ENCODE results near the gene XPO1. TPM values are rescaled to one million over a fixed set of nuclear protein-coding genes. Genes with fewer than 3 reads are reported as not detected.

Gene XPO1
- total and polyA plus RNA-seq, 4 donors = 15.0 to 149 (median 41.3) TPM

- TF ChIP-seq ATF3 (IDR thresholded peaks at IDR 0.05) (no peak), EGR1 (IDR thresholded peaks at IDR 0.05; ENCODE audit: low read depth in 2 of 2) (no peak), FOXA2 (IDR thresholded peaks at IDR 0.05) (no peak), REST (IDR thresholded peaks at IDR 0.05) (no peak), CTCF (IDR thresholded peaks at IDR 0.05; ENCODE audit: low read depth, low read length, missing input control) (no peak), YY1 (IDR thresholded peaks at IDR 0.05) (no peak)
- Histone ChIP-seq H3K27ac (ENCODE audit: low read depth in 1 of 2, low read length in 2 of 2) (peak overlapping the region in 1 of 2 donors; percentile 19), H3K36me3 (ENCODE audit: control insufficient read depth in 4 of 4, insufficient read depth in 3 of 4, low read depth in 1 of 4, low read length in 3 of 4) (peaks cover 0 to 6% (median 4%) of the 10 kb centered on the region in 4 donors), H3K4me3 (ENCODE audit: low read depth in 1 of 3, low read length in 3 of 3) (peak overlapping the region in 1 of 3 donors; percentile 2), H3K9ac (ENCODE audit: low read depth in 1 of 2, low read length in 2 of 2) (no peak overlapping the region), H3K4me1 (ENCODE audit: control insufficient read depth in 4 of 4, insufficient read depth in 4 of 4, low read length in 3 of 4) (peaks cover 2 to 34% (median 15%) of the 10 kb centered on the region in 4 donors), H3K27me3 (ENCODE audit: control insufficient read depth in 4 of 4, insufficient read depth in 4 of 4, low read length in 3 of 4) (no peaks in the 10 kb centered on the region), H3K9me3 (ENCODE audit: control insufficient read depth in 4 of 4, low read length in 3 of 4) (no peaks in the 10 kb centered on the region)
- WGBS = 46% methylated on average over 2 of the region's 2 CpGs
- DNase-seq (ENCODE audit: low spot score) = no peak
Observed at GRCh38 chr2:61534926-61535325, 3.2 kb downstream of the XPO1 start.

GRCh38 chr2:61530749-61531148 is 7.4 kb downstream of the XPO1 start:
- H3K27me3 ChIP-seq (ENCODE audit: control insufficient read depth in 4 of 4, insufficient read depth in 4 of 4, low read length in 3 of 4) = no peaks in the 10 kb centered on the region
- H3K9me3 ChIP-seq (ENCODE audit: control insufficient read depth in 4 of 4, low read length in 3 of 4) = no peaks in the 10 kb centered on the region
- no peak overlapping the region for H3K27ac ChIP-seq (ENCODE audit: low read depth in 1 of 2, low read length in 2 of 2)
- H3K4me3 ChIP-seq (ENCODE audit: low read depth in 1 of 3, low read length in 3 of 3) = no peak overlapping the region
- peaks cover 4 to 14% (median 6%) of the 10 kb centered on the region in 4 donors for H3K36me3 ChIP-seq (ENCODE audit: control insufficient read depth in 4 of 4, insufficient read depth in 3 of 4, low read depth in 1 of 4, low read length in 3 of 4)
- 62% methylated on average over 2 of the region's 2 CpGs for WGBS
- H3K4me1 ChIP-seq (ENCODE audit: control insufficient read depth in 4 of 4, insufficient read depth in 4 of 4, low read length in 3 of 4) = peaks cover 1 to 23% (median 11%) of the 10 kb centered on the region in 4 donors
- H3K9ac ChIP-seq (ENCODE audit: low read depth in 1 of 2, low read length in 2 of 2) = no peak overlapping the region
- TF ChIP-seq SP1 (IDR thresholded peaks at IDR 0.05) (no peak), REST (IDR thresholded peaks at IDR 0.05) (no peak), FOXA2 (IDR thresholded peaks at IDR 0.05) (no peak), CTCF (IDR thresholded peaks at IDR 0.05; ENCODE audit: low read depth, low read length, missing input control) (no peak), JUND (IDR thresholded peaks at IDR 0.05) (no peak), ATF3 (IDR thresholded peaks at IDR 0.05) (no peak), RAD21 (IDR thresholded peaks at IDR 0.05) (no peak), TAF1 (conservative IDR thresholded peaks at IDR 0.05) (no peak), NR2F2 (IDR thresholded peaks at IDR 0.05) (no peak), HNF4A (conservative IDR thresholded peaks at IDR 0.05) (no peak), ZBTB33 (IDR thresholded peaks at IDR 0.05) (no peak), MAX (IDR thresholded peaks at IDR 0.05) (no peak), EGR1 (IDR thresholded peaks at IDR 0.05; ENCODE audit: low read depth in 2 of 2) (no peak), FOXA1 (IDR thresholded peaks at IDR 0.05) (no peak), RXRA (IDR thresholded peaks at IDR 0.05) (no peak), HNF4G (IDR thresholded peaks at IDR 0.05) (no peak), YY1 (IDR thresholded peaks at IDR 0.05) (no peak)
- DNase-seq (ENCODE audit: low spot score) = no peak
